Prostate gland (tissue), 2 donors: ENCODE data around the gene CPOX. TPM values are rescaled to one million over a fixed set of nuclear protein-coding genes. Genes with fewer than 3 reads are reported as not detected.
"Not testable (repeated sequence)": the region's sequence is repeated elsewhere in the genome, so short reads cannot be mapped to it uniquely, and the experiment has no call there.

Experiments used
- DNase-seq: peaks from one replicate; pipeline ENCODE4 v3.0.0-alpha.2; 2019; ENCODE audit warnings: low spot score
- H3K27ac ChIP-seq, 2 donors: fragments of 200-600 bp; sonication (generic); 2 replicates each; pipeline ENCODE4 v1.5.1; 2017 to 2019
- H3K27me3 ChIP-seq: fragments of 200-600 bp; sonication (generic); replicated peaks from 2 replicates; pipeline ENCODE4 v1.5.1; 2019; ENCODE audit not compliant: insufficient read depth
- H3K36me3 ChIP-seq, 2 donors: fragments of 200-600 bp; sonication (generic); 1 replicate in 1 of 2; 2 replicates in 1 of 2; pipeline versions ENCODE4 v1.5.1 to v1.8.1; 2017 to 2019
- H3K4me1 ChIP-seq: fragments of 200-600 bp; sonication (generic); replicated peaks from 2 replicates; pipeline ENCODE4 v1.5.1; 2019
- H3K4me3 ChIP-seq, 2 donors: fragments of 200-600 bp; sonication (generic); 2 replicates each; pipeline ENCODE4 v1.5.1; 2017 to 2019
- H3K9me3 ChIP-seq: fragments of 200-600 bp; sonication (generic); 2 replicates; pipeline ENCODE4 v1.5.1; 2017
- CTCF ChIP-seq, 4 experiments: fragments of 200-600 bp in 2 of 4; fragments of 450-650 bp in 2 of 4; sonication (generic) in 2 of 4; IDR thresholded peaks; 1 replicate in 3 of 4; 2 replicates in 1 of 4; pipeline ENCODE4 v1.5.1; 2016 to 2019; ENCODE audit warnings: antibody characterized with exemption in 4 of 4, mild to moderate bottlenecking in 2 of 4, moderate library complexity in 2 of 4
- POLR2A ChIP-seq: fragments of 450-650 bp; IDR thresholded peaks from one replicate; pipeline ENCODE4 v1.6.1; 2016; ENCODE audit warnings: antibody characterized with exemption, mild to moderate bottlenecking
- POLR2AphosphoS5 ChIP-seq: sonication (generic); formaldehyde crosslinking; IDR thresholded peaks from one replicate; pipeline ENCODE4 v1.6.1; 2017; ENCODE audit warnings: antibody characterized with exemption
- WGBS: methylation state at CpG from one replicate; pipeline ENCODE4 v1.1.5; 2018; 5-methylcytosine and 5-hydroxymethylcytosine counted together
- intact Hi-C: fragments of 100-400 bp; cut with DNase I; formaldehyde crosslinking; loops from one replicate; pipeline ENCODE4 v1.14.2; 2022
- total RNA-seq, 2 donors: library from RNA; depleted of rRNA; stranded (reverse); fragments of >200 nt; gene quantifications; one replicate each; pipeline ENCODE4 v1.1.0, GENCODE V29; 2016

CPOX gene
- 10 to 100 TPM; 25.3 to 25.6 TPM for total RNA-seq

- 0% methylated on average over 65 of the region's 84 CpGs for WGBS
- Histone ChIP-seq H3K9me3 (no peaks in the 10 kb centered on the region), H3K4me1 (no peaks in the 10 kb centered on the region), H3K4me3 (peak within 1 kb of the TSS; percentile 70 to 84), H3K27me3 (no peaks in the 10 kb centered on the region), H3K36me3 (no peaks in the 10 kb centered on the region), H3K27ac (peak within 1 kb of the TSS; percentile 74 to 84)
- peak; percentile 80 for DNase-seq
- intact Hi-C loops = loop anchor here (5.0 kb wide), 1 partner anchor 71 kb away; the partner anchor contains the start of gene CLDND1
- peak; percentile 69 for TF ChIP-seq POLR2AphosphoS5
- TF ChIP-seq POLR2A = peak; percentile 37
- no peak for TF ChIP-seq CTCF (IDR thresholded peaks at IDR 0.05)
Observed at GRCh38 chr3:98593046-98593936, at the start of gene CPOX. Gene CPOX (minus strand): TSS chr3:98593611. CDS start chr3:98593504, 107 bp downstream.

GRCh38 chr3:98642769-98643168 lies 49.4 kb upstream of the CPOX start:
- H3K27me3 ChIP-seq, H3K4me3 ChIP-seq, DNase-seq, H3K9me3 ChIP-seq, H3K27ac ChIP-seq, intact Hi-C loops, H3K4me1 ChIP-seq, H3K36me3 ChIP-seq: not testable (repeated sequence)
- 82% methylated on average over 9 of the region's 9 CpGs for WGBS

- H3K36me3 ChIP-seq, H3K27ac ChIP-seq, H3K27me3 ChIP-seq, H3K4me1 ChIP-seq, intact Hi-C loops, H3K9me3 ChIP-seq, DNase-seq, H3K4me3 ChIP-seq: not testable (repeated sequence)
- WGBS = 61% methylated on average over 2 of the region's 2 CpGs
Observed at GRCh38 chr3:98641756-98642155, 48.3 kb upstream of the CPOX start.

GRCh38 chr3:98638515-98638914 lies 45.1 kb upstream of the CPOX start:
- intact Hi-C loops, H3K4me3 ChIP-seq, H3K36me3 ChIP-seq, H3K27me3 ChIP-seq, H3K9me3 ChIP-seq, H3K27ac ChIP-seq, DNase-seq, H3K4me1 ChIP-seq: not testable (repeated sequence)
- 90% methylated on average over 2 of the region's 2 CpGs for WGBS

- Histone ChIP-seq H3K27me3 (no peaks in the 10 kb centered on the region), H3K4me3 (no peak overlapping the region), H3K4me1 (no peaks in the 10 kb centered on the region), H3K27ac (no peak overlapping the region), H3K36me3 (no peaks in the 10 kb centered on the region), H3K9me3 (no peaks in the 10 kb centered on the region)
- intact Hi-C loops = no loop called here
- 97% methylated on average over 3 of the region's 3 CpGs for WGBS
- no peak for DNase-seq
- TF ChIP-seq CTCF (IDR thresholded peaks at IDR 0.05) = no peak
- no peak for TF ChIP-seq POLR2A
- TF ChIP-seq POLR2AphosphoS5 = no peak
Observed at GRCh38 chr3:98630416-98630815, 37.0 kb upstream of the CPOX start.

GRCh38 chr3:98628317-98628716 lies 34.9 kb upstream of the CPOX start:
- H3K27ac ChIP-seq = no peak overlapping the region
- no peak for DNase-seq
- H3K36me3 ChIP-seq = no peaks in the 10 kb centered on the region
- no peak overlapping the region for H3K4me3 ChIP-seq
- no peaks in the 10 kb centered on the region for H3K4me1 ChIP-seq
- no peaks in the 10 kb centered on the region for H3K27me3 ChIP-seq
- intact Hi-C loops = no loop called here
- no peaks in the 10 kb centered on the region for H3K9me3 ChIP-seq
- TF ChIP-seq POLR2AphosphoS5 = no peak
- TF ChIP-seq CTCF (IDR thresholded peaks at IDR 0.05) = no peak
- no peak for TF ChIP-seq POLR2A
